Epithelial cell of proximal tubule (primary cell): ENCODE measurements around the gene ARMH4. TPM values are rescaled to one million over a fixed set of nuclear protein-coding genes. Genes with fewer than 3 reads are reported as not detected.

ENCODE experiments used
- DNase-seq: peaks from one replicate; pipeline ENCODE4 v3.0.0-alpha.2; 2011; ENCODE audit warnings: low read depth
- H3K4me3 ChIP-seq: 2 replicates; pipeline ENCODE4 v1.5.1; 2011; ENCODE audit warnings: low read depth, mild to moderate bottlenecking, low read length
- CTCF ChIP-seq: conservative IDR thresholded peaks from 2 replicates; pipeline ENCODE4 v1.5.1; 2012; ENCODE audit warnings: low read depth, mild to moderate bottlenecking, low read length
- total RNA-seq: library from RNA; depleted of rRNA; stranded (reverse); fragments of >200 nt; gene quantifications from 2 replicates; pipeline ENCODE4 v1.2.3, GENCODE V29; 2015

The ARMH4 gene
- total RNA-seq, 1 donor from 2014 or later: 4.4 TPM

- TF ChIP-seq CTCF: peak; percentile 97
- peak; percentile 76 for DNase-seq
Measured at GRCh38 chr14:58166005-58166983, 14.3 kb upstream of the ARMH4 start.

GRCh38 chr14:58160561-58160960, 8.5 kb upstream of the ARMH4 start:
- no peak overlapping the region for H3K4me3 ChIP-seq
- DNase-seq: no peak
- no peak for TF ChIP-seq CTCF

More at GRCh38 chr14:58166005-58166983, 14.3 kb upstream of the ARMH4 start:
- no peak overlapping the region for H3K4me3 ChIP-seq

GRCh38 chr14:58151133-58152013, 640 bp downstream of the ARMH4 start:
- DNase-seq: no peak
- TF ChIP-seq CTCF: no peak
- H3K4me3 ChIP-seq: peak overlapping the region; percentile 89

- DNase-seq: no peak
- no peak for TF ChIP-seq CTCF
- no peak overlapping the region for H3K4me3 ChIP-seq
Measured at GRCh38 chr14:58150243-58150805, 1.7 kb downstream of the ARMH4 start.

- no peak overlapping the region for H3K4me3 ChIP-seq
- no peak for DNase-seq
- no peak for TF ChIP-seq CTCF
Measured at GRCh38 chr14:58149196-58149595, 2.8 kb downstream of the ARMH4 start.

GRCh38 chr14:58146399-58146798, 5.6 kb downstream of the ARMH4 start:
- no peak overlapping the region for H3K4me3 ChIP-seq
- DNase-seq: no peak
- TF ChIP-seq CTCF: no peak
